Measurements from ENCODE around the gene NAAA. TPM values are rescaled to one million over a fixed set of nuclear protein-coding genes. Genes with fewer than 3 reads are reported as not detected.

Gene NAAA
- total and polyA plus RNA-seq, 2 donors from 2014 or later: 32.9 to 58.1 TPM

DNA sequence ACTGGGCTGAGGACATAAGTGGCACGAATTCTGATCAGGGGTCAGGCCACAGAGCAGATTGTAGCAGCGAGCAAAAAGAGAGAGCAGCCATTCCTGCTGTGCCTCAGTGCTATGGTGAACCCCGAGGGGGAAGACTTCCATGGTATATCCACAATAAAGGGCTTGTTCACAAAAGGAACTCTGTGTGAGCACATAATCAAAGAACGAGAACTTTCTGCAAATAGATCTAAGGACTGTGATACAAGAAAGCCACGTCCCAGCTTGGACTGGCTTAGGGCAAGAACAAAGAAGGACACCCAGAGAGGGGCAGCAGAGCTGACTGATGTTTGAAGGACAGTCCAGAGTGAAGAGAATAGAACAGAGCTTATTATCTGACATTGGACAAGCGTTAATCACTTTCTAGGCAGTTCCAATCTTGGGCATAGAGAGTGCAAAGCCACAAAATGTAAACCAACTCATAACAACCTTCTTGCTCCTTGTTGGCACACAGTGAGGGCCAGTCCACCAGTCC lies 62.5 kb downstream of the NAAA start:
- no peaks in the 10 kb centered on the region for H3K36me3 ChIP-seq (ENCODE audit: control insufficient read depth in 2 of 3, insufficient read depth in 3 of 3, low read length in 3 of 3)
- no peaks in the 10 kb centered on the region for H3K4me1 ChIP-seq (ENCODE audit: control insufficient read depth in 2 of 3, insufficient read depth in 2 of 3, low read depth in 1 of 3, low read length in 3 of 3)
- H3K9ac ChIP-seq (ENCODE audit: low read length in 3 of 3): no peak overlapping the region
- no peak overlapping the region for H3K27ac ChIP-seq (ENCODE audit: low read depth in 2 of 2, low read length in 2 of 2)
- DNase-seq (no peak), FAIRE-seq (no peak)
- intact Hi-C loops (cut with DNase I): no loop called here
- H3K4me3 ChIP-seq (ENCODE audit: low read length in 3 of 3): no peak overlapping the region
- TF ChIP-seq, protein P1, sequence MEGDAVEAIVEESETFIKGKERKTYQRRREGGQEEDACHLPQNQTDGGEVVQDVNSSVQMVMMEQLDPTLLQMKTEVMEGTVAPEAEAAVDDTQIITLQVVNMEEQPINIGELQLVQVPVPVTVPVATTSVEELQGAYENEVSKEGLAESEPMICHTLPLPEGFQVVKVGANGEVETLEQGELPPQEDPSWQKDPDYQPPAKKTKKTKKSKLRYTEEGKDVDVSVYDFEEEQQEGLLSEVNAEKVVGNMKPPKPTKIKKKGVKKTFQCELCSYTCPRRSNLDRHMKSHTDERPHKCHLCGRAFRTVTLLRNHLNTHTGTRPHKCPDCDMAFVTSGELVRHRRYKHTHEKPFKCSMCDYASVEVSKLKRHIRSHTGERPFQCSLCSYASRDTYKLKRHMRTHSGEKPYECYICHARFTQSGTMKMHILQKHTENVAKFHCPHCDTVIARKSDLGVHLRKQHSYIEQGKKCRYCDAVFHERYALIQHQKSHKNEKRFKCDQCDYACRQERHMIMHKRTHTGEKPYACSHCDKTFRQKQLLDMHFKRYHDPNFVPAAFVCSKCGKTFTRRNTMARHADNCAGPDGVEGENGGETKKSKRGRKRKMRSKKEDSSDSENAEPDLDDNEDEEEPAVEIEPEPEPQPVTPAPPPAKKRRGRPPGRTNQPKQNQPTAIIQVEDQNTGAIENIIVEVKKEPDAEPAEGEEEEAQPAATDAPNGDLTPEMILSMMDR (IDR thresholded peaks at IDR 0.05; ENCODE audit: borderline replicate concordance, extremely low read depth, insufficient read depth): no peak
- H3K27me3 ChIP-seq (ENCODE audit: control insufficient read depth, insufficient read depth, low read length): no peaks in the 10 kb centered on the region
- no peaks in the 10 kb centered on the region for H3K9me3 ChIP-seq (ENCODE audit: control insufficient read depth in 2 of 3, insufficient read depth in 1 of 3, low read length in 3 of 3)

DNA sequence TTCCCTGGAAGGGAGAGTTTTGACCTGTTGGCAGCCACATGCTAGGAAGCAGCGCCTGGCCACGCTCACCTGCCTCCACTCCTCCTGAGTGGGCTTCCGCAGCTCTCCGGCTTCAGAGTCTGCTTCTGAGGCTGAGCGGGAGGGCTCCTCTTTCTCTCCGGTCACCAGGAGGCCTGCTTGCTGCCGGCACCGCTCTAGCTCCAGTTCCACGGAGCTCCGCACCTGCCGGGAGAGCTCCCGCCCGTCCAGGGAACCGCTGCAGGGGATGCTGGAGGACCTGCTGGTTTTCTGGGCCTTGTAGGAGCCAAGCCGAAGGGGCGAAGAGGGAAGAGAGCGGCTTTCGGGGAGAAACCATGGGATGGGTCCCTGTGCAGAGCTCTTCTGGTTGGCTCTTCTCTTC lies 64.6 kb downstream of the NAAA start:
- no peaks in the 10 kb centered on the region for H3K27me3 ChIP-seq (ENCODE audit: control insufficient read depth, insufficient read depth, low read length)
- no peak for DNase-seq
- H3K36me3 ChIP-seq (ENCODE audit: control insufficient read depth in 2 of 3, insufficient read depth in 3 of 3, low read length in 3 of 3): no peaks in the 10 kb centered on the region
- no peak overlapping the region for H3K27ac ChIP-seq (ENCODE audit: low read depth in 2 of 2, low read length in 2 of 2)
- TF ChIP-seq, protein P1 (IDR thresholded peaks at IDR 0.05; ENCODE audit: borderline replicate concordance, extremely low read depth, insufficient read depth): no peak
- intact Hi-C loops (cut with DNase I): no loop called here
- no peak overlapping the region for H3K9ac ChIP-seq (ENCODE audit: low read length in 3 of 3)
- no peak overlapping the region for H3K4me3 ChIP-seq (ENCODE audit: low read length in 3 of 3)
- H3K4me1 ChIP-seq (ENCODE audit: control insufficient read depth in 2 of 3, insufficient read depth in 2 of 3, low read depth in 1 of 3, low read length in 3 of 3): no peaks in the 10 kb centered on the region
- H3K9me3 ChIP-seq (ENCODE audit: control insufficient read depth in 2 of 3, insufficient read depth in 1 of 3, low read length in 3 of 3): no peaks in the 10 kb centered on the region
- no peak for FAIRE-seq

DNA sequence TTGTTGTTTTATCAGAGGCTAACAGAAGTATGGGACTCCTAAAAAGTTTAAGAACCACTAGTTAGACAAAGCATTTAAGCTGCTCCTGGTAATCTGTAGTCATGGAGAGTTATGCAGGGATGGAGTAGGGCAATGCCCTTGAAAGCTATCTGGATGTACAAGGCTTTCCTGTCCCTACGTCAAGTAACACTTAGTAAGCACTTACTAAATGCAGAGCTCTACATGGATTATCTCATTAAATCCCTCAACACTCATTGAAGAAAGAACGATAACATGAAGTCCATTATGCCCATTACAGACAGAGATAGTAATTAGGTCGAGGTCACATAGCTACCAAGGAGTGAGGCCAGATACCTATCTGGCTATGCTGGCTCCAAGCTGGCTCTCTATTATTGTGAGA lies 71.7 kb downstream of the NAAA start:
- intact Hi-C loops (cut with DNase I): no loop called here
- Histone ChIP-seq H3K4me3 (ENCODE audit: low read length in 3 of 3) (no peak overlapping the region), H3K36me3 (ENCODE audit: control insufficient read depth in 2 of 3, insufficient read depth in 3 of 3, low read length in 3 of 3) (no peaks in the 10 kb centered on the region), H3K27ac (ENCODE audit: low read depth in 2 of 2, low read length in 2 of 2) (no peak overlapping the region), H3K4me1 (ENCODE audit: control insufficient read depth in 2 of 3, insufficient read depth in 2 of 3, low read depth in 1 of 3, low read length in 3 of 3) (peaks cover 0 to 15% (median 0%) of the 10 kb centered on the region in 3 donors), H3K9me3 (ENCODE audit: control insufficient read depth in 2 of 3, insufficient read depth in 1 of 3, low read length in 3 of 3) (no peaks in the 10 kb centered on the region), H3K27me3 (ENCODE audit: control insufficient read depth, insufficient read depth, low read length) (no peaks in the 10 kb centered on the region), H3K9ac (ENCODE audit: low read length in 3 of 3) (no peak overlapping the region)
- TF ChIP-seq, protein P1 (IDR thresholded peaks at IDR 0.05; ENCODE audit: borderline replicate concordance, extremely low read depth, insufficient read depth): no peak
- no peak for DNase-seq
- FAIRE-seq: no peak

DNA sequence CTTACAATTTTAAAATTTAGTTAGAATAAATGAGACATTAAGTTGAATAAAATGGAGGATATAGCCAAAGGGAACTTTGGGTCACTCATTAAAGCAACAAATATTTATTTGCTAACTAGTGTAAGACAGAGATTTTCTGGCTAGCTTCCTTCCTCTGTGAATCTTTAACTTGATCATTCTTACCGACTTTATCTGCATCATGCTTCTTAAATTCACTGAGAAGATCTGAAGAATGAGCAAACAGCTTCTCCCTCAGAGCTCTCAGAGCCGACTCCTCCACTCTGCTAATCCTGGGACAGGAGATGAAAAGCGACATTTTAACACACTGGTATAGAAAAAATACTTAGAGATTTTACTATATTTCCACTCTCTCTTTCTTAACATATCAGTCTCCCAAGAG lies 73.7 kb downstream of the NAAA start:
- Histone ChIP-seq H3K36me3 (ENCODE audit: control insufficient read depth in 2 of 3, insufficient read depth in 3 of 3, low read length in 3 of 3) (no peaks in the 10 kb centered on the region), H3K27me3 (ENCODE audit: control insufficient read depth, insufficient read depth, low read length) (no peaks in the 10 kb centered on the region), H3K9me3 (ENCODE audit: control insufficient read depth in 2 of 3, insufficient read depth in 1 of 3, low read length in 3 of 3) (no peaks in the 10 kb centered on the region), H3K4me3 (ENCODE audit: low read length in 3 of 3) (peak overlapping the region in 1 of 3 donors; percentile 32), H3K9ac (ENCODE audit: low read length in 3 of 3) (no peak overlapping the region), H3K4me1 (ENCODE audit: control insufficient read depth in 2 of 3, insufficient read depth in 2 of 3, low read depth in 1 of 3, low read length in 3 of 3) (peaks cover 0 to 15% (median 0%) of the 10 kb centered on the region in 3 donors), H3K27ac (ENCODE audit: low read depth in 2 of 2, low read length in 2 of 2) (no peak overlapping the region)
- TF ChIP-seq, protein P1 (IDR thresholded peaks at IDR 0.05; ENCODE audit: borderline replicate concordance, extremely low read depth, insufficient read depth): no peak
- DNase-seq: peak in 2 of 5 donors; percentile 6 to 26
- intact Hi-C loops (cut with DNase I): no loop called here
- peak; percentile 58 for FAIRE-seq

Measured in kidney (tissue), 14 donors.